Fibroblast of skin of abdomen (primary cell): ENCODE data around the gene OSCAR.
"Not testable (repeated sequence)": the region's sequence is repeated elsewhere in the genome, so short reads cannot be mapped to it uniquely, and the experiment has no call there.

Experiments
- DNase-seq: peaks from one replicate; pipeline ENCODE4 v3.0.0-alpha.2; 2013

The OSCAR gene

DNA sequence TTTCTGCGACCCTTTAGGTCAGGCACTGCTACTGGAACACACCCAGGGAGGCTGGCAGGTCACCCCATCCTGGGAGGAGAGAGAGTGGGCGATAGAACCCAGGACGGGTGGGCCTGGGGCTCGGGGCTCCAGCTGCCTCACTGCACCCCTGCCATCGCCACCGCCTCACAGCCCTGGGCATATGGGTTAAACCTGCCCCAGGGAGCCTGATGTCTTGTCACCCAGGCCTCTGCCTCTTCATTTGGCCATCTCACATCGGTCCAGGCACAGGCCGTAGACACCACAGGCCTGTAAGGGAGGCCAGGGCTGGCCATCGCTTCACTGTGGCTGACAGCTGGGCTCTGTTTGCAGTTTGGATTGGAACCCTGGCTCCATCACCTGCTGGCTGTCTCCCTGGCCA lies 25.1 kb upstream of the OSCAR start:
- no peak for DNase-seq

DNA sequence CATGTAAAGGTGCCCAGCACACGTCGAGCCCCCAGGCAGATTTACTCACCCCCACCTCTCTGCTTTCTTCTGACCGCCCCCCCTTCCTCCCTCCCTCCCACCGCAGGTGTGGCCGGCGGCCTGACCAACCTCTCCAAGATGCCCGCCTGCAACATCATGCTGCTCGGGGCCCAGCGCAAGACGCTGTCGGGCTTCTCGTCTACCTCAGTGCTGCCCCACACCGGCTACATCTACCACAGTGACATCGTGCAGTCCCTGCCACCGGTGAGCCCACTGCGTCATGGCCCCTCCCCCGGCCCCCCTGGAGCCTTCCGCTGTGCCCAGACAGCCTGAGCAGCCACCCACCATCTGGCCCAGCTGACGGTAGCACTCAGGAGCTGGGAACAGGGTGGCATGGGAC lies 23.8 kb upstream of the OSCAR start:
- no peak for DNase-seq

DNA sequence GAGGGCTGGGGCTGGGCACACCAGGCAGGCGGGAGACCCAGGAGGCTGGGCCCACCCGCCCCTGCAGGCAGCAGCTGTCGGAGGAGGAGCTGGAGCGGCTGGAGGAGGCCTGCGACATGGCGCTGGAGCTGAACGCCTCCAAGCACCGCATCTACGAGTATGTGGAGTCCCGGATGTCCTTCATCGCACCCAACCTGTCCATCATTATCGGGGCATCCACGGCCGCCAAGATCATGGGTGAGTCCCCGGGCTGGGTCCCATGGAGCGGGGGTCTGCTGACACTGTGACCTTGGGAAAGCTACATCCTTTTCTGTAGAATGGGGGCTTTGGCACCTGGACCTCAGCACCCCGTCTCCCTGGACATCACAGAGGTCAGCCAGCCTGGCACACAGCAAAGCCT lies 23.1 kb upstream of the OSCAR start:
- no peak for DNase-seq

DNA sequence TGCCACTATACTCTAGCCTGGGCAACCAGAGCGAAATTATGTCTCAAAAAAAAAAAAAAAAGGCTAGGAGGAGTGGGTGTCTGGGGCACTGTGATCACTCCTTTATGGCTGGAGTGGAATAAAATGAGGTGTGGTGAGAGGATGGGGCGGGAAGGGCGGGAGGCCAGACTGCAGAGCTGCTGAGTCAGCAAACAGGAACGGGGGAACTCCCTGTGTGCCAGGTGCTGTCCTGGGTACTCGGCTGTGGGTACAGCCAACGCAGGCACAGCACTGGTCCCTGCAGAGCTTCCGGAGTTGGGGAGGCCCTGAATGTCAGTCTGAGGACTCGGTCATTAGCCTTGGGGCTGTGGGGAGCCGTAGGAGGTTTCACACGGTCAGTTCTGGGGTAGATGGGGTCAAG lies 20.7 kb upstream of the OSCAR start:
- DNase-seq = no peak

DNA sequence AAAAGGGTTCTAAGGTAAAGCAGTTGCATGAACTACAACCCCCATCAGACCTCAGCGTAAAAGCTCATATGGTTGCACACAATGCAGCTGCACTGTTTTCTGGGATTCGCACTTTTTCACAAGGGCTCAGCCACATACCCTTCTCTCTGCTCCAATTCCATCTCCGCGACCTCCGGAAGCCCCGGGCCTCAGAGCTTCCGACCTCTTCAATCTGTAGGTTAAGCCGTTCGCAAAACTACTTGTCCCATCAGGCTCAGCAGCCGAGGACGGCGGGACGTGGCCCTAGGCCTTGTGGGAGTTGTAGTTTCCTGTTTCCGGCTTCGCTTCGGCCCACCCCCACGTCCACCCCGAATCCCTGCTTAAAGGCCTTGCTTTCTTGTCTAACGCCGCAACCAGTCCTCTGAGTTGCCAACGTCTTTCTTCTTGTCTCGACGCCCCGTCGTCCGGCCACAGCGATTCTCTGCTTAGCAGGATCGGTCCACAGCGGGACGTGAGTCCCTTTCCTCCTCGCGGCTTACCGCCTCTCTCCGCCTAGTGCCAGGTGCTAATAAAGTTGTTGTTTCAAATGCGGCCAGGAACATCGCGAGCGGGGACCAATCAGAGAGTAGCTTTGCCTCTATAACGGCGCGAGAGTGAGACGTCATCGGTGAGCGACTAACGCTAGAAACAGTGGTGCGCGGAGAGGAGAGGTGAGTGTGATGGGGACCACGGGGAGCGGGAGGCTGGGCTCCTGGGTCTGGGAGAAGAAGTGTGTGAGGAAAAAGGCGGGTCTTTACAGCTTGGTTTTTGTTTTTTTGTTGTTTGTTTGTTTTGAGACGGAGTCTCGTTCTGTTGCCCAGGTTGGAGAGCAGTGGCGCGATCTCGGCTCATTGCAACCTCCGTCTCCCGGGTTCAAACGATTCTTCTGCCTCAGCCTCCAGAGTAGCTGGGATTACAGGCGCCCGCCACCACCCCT lies 14.8 kb upstream of the OSCAR start, which contains the start of the genes PRPF31 and TFPT:
Gene PRPF31 (plus strand): TSS at position 646 of the 955 bp plus-strand sequence. CDS start 2,525 bp downstream, outside the sequence.
Gene TFPT (minus strand): TSS at position 549 of the 955 bp plus-strand sequence. CDS start 388 bp downstream, at position 161.
- DNase-seq = peak; percentile 98

DNA sequence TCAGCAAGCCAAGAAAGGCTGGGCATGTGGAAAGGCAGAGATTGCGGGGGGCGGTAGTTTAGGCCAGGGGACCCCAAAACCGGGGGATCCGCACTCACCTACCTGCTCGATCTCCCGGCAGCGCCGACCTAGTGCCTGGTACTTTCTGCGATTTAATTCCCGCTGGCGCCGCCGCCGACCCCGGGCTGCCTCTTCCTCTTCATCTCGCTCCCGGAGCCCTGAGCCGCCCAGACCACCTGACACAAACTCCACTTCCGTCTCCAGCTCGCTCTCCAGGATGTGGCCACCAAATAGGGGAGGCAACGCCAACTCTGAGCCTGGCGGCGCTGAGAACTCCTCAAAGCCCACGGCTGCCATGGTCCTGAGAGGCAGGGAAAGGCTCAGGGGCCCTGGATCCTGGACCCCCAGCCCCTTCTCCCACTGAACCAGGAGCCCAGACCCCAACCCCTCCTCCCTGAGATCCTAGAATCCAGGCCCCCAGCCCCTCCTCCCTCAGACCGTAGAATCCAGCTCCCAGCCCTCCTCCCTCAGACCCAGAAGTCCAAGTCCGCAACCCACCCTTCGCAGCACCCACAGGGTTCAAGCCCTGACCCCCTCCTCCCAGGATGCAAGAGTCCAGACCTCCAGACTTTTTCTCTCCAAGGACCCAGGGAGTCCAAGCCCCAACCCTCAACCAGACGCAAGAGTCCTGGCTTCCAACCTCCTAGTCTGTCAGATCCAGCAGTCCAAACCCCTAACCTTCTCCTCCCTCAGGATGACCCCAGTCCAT lies 13.9 kb upstream of the OSCAR start:
- DNase-seq = no peak

DNA sequence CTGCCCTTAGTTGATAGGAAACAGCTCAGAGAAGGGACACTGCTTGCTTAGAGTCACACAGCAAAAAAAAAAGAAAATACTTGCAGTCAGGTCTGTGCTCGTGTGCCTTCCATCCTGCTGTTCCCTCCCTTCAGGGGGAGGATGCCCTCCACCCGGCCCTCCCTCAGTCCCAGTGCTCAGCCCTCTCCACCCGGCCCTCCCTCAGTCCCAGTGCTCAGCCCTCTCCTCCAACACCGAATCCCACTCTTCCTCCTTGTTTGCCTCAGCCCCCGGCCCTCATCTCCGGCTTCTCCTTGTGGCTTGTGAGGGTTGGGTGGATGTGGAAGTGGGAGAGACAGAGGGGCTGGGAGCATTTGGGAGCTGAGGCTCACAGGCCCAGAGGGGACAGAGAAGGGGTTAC lies 9.0 kb upstream of the OSCAR start:
- DNase-seq = no peak

DNA sequence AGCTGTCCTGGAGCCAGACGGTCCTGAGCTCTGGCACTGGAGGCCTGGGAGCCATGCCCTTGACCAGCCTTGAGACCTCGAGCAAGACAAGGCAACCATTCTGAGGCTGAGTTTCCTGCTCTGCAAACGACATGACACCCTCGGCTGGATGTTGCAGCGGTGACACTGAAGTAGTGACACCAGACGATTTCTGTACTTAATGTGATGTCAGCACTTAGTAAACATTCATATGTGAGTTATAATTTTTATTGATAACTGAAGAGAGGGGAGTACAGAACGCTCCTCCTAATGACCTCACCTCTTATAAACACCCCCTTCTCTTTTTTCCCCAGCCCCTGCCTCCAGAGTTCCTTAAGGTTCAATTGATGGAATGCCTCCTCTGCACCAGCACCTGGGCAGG lies 7.9 kb upstream of the OSCAR start:
- DNase-seq = no peak

DNA sequence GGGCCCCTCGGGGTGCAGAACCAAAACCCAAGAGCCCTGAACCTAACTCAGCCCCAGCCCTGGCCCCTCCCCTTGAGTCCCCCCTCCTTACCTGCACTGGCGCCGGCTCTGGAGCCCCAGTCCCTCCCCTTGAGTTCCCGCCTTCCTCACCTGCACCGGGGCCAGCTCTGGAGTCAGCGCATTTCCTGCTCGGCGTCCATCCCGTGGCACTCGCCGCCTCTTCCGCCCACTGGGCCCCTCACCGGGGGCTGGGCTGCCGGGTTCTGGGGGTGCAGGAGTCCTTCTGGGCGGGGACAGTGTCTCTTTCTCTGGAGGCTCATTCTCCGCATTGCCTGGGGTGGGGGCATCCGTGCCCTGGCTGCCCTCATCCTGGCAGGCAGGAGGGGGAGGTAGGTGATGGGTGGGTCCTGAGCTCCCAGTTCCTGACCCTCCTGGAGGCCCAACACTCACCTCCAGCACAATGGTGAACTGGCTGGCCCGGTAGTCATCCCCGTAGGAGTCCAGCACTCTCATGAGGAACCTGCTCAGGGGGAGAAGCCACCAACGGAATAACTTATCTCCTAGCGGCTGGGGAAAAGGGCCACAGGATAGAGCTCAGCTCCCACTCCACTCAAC lies 7.4 kb upstream of the OSCAR start:
- no peak for DNase-seq

DNA sequence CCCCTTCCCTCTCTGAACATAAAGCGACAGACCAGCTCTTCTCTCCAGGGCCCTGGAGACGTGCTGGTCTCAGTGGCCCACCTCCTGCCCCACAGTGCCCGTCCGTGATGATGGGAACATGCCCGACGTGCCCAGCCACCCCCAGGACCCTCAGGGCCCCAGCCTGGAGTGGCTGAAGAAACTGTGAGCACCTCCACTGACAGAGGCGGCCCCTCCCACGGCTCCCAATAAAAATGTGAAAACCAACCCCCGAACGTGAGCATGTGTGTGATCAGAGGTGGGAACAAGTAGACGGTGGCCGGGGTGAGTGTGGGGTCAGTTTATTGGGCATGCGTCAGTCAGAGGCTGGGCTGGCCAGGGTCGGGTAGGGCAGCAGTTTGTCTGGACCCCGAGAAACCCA lies 6.1 kb upstream of the OSCAR start:
- DNase-seq = no peak

DNA sequence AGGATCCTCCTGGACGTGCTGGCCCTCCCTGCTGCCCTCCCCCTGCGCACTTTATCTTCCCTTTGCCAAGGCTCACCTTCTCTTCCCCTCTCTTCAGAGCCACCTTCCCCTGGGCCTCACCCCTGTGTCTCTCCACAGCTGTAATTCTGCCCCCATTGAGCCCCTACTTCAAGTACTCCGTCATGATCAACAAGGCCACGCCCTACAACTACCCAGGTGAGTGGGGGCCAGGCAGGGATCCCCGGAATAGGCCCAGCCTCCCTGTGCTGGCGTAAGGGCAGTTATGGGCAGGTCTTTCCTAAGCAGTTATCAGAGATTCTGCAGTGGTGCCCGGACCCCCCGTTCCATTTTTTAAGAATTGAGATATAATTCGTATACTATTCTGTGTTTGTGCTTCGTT lies 5.2 kb upstream of the OSCAR start:
- no peak for DNase-seq

DNA sequence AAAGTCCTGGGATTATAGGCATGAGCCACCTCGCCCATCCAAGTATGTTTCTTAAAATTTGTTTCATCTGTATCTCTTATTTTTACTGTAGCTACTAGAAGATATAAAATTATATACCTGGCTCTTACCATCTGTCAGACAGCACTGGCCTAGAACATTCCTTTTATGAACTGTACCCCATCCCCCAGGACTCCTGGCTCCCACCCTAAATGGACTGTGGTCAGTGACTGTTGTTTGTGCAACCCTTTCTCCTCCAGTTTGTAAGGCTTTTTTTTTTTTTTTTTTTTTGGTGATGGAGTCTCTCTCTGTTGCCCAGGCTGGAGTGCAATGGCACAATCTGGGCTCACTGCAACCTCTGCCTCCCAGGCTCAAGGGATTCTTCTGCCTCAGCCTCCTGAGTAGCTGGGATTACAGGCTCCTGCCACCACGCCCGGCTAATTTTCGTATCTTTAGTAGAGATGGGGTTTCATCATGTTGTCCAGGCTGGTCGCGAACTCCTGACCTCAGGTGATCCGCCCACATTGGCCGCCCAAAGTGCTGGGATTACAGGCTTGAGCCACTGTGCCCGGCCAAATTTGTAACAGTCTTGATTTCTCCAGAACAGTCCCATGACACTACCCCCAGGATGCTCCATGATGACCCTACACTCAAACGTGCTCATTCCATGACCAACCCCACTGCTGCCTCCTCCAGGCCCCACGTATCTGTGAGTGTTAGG lies 4.6 kb upstream of the OSCAR start:
- DNase-seq = no peak

DNA sequence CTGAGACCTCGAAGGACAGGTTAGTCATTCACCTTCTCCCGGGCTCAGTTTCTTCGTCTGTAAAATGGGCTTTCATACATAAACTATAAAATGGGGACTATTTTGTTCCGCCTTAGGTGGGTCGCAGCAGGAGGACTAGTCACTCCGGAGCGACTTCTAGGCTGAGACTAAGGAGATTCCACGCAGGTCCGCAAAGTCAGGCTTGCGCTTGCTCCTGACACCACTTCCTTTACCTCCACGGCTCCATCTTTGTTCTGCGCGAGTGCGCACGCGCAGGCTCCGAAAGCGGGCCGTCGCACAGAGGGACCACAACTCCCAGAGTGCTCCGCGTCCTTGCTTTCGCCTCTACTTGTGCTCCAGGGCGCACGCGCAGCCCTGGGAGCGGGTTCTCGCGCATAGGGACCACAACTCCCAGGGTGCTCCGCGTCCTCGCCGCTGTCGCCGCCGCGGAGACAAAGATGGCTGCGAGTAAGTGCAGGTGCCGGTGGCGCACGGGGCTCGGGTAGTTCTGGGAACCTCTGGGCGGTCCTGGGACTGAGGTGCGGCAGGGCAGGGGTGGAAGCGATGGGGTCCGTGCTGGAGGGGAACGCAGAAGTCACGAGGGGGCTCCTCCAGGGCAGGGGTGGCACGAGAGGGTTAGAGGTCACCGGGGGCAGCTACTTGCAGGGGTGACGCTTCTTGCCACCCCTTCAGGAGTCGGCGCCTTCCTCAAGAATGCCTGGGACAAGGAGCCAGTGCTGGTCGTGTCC lies 2.0 kb upstream of the OSCAR start, which contains the start of gene NDUFA3:
Gene NDUFA3 (plus strand): TSS at position 435 of the 749 bp plus-strand sequence. CDS start 24 bp downstream, at position 459.
- DNase-seq = peak; percentile 99

DNA sequence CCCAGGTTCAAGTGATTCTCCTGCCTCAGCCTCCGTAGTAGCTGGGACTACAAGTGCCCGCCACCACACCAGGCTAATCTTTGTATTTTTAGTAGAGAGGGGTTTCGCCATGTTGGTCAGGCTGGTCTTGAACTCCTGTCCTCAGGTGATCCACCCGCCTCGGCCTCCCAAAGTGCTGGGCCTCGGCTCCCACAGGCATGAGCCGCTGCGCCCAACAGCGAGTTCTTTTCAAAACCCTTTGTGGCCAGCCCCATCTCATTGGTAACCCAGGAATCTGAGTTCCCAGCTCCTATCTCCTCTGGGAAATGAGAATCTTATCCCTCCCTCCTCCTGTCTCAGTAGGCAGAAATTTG lies 724 bp downstream of the OSCAR start:
- not testable (repeated sequence) for DNase-seq

DNA sequence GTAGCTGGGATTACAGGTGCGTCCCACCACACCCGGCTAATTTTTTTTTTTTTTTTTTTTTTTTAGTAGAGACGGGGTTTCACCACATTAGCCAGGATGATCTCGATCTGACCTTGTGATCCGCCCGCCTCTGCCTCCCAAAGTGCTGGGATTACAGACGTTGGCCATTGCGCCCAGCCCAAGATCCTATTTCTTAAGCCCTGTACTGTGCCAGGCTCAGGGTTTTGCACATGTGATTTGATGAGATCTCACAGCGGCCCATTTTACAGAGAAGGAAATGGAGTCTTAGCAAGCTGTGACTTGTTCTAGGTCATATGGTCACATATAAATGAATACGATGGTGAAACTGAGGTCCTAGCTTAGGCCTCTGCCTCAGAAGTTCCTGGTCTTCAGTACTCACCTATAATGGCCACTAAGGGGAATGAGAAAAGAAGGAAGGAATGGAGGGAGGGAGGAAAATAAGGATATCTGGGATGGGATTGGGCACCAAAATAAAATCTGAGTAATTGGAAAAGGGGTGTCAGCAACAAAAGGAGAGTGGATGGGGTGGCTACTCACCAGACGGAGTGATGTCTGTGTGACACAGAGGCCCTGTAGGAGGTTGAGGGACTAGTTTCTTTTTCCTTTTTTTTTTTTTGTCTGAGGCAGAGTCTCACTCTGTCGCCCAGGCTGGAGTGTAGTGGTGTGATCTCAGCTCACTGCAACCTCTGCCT lies 1.3 kb downstream of the OSCAR start:
- no peak for DNase-seq

DNA sequence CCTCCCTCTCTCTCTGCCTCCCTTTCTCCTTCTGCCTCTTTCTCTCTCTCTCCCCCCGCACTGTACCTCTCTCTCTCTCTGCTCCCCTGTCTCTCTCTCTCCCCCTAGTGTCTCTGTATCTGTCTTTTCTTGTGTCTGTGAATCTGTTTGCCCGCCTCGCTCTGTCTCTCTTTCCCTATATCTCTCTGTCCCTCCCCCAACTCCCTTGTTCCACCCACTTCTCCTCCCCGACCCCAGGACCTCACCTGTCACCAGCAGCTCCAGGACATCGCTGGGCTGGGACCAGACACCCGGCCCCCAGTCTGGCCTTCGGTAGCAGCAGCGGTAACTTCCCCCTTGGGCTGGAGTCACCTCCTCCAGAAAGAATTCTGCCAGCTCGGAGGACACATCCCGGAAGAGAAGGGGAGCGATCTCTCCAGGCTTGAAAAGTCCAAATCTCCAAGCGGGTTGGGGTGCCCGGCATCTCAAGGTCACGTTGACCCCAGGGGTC lies 3.9 kb downstream of the OSCAR start:
- DNase-seq = peak; percentile 51

DNA sequence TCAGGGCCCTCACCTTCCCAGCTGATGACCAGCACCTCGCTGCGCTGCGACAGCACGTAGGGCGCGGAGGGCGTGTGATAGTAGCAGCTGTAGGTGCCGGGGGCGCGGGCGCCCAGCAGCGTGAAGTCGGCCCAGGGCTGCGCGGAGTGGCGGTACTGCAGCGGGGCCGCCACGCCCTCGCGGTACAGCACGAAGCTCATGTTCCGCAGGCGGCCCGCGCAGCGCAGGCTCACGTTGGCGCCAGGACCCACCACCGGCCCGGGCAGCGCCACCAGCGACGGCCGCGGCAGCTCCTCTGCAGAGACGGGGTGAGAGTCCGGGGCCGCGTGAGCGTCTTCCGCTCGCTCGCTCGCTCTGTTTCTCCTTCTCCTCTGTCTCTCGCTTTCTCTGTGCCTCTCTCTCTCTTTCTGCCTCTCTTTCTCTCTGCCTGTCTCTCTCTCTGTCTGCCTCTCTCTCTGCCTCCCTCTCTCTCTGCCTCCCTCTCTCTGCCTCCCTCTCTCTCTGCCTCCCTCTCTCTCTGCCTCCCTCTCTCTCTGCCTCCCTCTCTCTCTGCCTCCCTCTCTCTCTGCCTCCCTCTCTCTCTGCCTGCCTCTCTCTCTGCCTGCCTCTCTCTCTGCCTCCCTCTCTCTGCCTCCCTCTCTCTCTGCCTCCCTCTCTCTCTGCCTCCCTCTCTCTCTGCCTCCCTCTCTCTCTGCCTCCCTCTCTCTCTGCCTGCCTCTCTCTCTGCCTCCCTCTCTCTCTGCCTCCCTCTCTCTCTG lies 4.6 kb downstream of the OSCAR start:
- DNase-seq = peak; percentile 50

DNA sequence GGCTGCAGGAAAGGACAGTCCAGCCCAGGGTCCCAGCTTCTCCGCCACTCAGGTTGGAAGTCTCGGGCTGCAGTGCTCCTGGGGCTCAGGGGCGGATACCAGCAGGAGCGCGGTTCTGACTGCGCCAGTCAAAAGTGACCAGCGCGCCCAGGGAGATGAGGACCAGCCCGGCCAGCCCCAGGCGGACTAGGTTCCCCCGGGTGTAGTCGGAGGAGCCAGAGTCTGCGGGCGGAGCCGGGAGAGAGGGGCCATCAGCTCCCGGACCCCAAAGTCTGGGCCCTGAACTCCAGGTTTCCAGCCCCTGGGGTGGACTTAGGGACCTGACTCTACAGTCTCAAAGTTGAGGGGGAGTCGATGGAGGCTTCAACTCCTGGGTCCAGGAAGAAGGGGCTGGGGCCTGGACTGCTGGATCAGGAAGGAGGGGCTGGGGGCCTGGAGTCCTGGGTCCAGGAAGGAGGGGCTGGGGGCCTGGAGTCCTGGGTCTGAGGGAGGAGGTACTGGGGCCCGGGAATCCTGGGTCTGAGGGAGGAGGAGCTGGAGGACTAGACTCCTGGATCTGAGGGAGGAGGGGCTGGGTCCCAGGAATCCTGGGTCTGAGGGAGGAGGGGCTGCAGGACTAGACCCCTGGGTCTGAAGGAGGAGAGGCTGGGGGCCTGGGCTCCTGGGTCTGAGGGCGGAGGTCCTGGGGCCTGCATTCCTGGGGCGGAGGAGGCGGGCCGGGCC lies 5.3 kb downstream of the OSCAR start:
- DNase-seq = no peak

DNA sequence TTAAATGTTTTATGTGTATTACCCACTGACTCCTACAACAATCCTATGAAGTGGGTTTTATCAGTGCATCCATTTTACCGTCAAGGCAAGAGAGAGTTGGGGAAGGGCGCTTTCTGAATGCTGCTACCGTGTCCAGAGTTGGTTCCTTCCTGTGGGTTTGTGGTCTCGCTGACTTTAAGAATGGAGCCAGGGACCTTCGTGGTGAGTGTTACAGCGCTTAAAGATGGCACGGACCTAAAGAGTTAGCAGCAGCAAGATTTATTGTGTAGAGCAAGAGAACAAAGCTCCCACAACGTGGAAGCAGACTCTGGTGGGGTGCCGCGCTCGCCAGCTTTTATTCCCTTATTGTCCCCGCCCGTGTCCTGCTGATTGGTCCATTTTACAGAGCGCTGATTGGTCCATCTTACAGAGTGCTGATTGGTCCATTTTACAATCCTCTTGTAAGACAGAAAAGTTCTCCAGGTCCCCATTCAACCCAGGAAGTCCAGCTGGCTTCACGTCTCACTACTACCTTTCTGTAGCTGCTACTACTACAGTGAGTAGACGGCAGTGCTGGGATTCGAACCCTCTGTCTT lies 6.1 kb downstream of the OSCAR start:
- no peak for DNase-seq
